ENCODE measurements around the gene TIAM1.

TIAM1 gene

GRCh38 chr21:31284797-31285397 lies 59.2 kb downstream of the TIAM1 start:
- DNase-seq, result no peak

GRCh38 chr21:31283025-31283424 lies 61.0 kb downstream of the TIAM1 start:
- DNase-seq, result no peak

DNA sequence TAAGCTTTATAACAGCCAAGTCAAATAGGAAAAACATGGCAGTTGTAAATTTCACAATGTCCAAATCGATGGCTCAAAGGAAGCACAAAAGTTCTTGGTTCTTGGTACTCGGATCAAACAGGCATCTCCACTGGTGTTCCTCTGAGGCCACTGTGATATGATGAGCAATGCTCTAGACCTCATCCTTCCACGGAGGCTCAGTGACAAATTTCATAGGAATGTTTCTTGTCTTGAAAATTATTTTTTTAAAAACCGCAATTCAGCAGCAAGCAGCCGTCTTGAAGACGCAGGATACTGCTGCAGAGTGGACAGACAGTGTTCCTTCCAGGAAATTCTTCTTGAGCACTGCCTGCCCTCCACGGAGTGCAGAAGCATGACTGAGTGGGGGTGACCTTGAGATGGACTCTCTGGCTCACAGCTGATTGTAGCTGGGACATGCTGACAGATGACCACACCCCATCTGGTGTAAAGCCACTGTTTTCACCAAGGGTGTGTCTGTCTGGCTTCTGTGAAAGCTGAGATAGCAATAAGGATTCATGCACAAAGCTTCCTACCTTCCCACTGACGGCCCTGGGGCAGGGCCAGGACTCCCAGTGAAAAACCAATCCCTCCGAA lies 61.9 kb downstream of the TIAM1 start:
- DNase-seq, result no peak

DNA sequence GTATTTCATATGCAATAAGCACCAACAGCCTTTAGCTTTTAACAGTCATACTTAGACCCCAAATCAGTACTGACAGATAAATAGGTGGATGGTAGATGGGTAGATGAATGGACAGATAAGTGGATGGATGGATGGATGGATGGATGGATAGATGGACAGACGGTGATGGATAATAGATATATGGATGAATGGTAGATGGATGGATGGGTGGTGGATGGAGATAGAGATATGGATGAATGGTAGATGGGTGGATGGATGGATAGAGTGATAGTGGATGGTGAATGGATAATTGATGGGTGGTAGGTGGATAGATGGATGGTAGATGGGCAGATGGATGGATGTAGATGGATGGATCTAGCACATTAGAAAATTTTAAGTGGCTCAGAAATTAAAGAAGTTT lies 62.5 kb downstream of the TIAM1 start:
- no peak for DNase-seq

GRCh38 chr21:31279986-31280385 lies 64.1 kb downstream of the TIAM1 start:
- DNase-seq, result no peak

DNA sequence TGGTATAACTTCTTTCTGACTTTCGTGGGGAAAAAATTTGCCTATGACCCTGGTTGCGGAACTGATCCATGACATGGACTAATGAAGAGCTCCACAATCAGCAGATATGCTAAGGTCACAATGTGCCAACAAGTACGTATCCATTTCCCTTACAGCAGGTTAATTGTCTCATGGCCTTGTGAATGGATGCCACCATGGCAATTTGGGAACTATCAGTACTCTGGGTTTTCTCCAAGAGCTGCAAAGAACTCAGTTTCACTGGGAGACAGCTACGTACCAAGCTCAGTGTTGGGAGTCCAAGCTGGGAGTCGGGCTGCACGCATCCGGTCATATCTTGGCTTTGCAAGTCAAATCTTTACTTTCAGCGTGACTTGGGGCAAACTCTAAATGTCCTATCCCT lies 64.8 kb downstream of the TIAM1 start:
- DNase-seq, result no peak

DNA sequence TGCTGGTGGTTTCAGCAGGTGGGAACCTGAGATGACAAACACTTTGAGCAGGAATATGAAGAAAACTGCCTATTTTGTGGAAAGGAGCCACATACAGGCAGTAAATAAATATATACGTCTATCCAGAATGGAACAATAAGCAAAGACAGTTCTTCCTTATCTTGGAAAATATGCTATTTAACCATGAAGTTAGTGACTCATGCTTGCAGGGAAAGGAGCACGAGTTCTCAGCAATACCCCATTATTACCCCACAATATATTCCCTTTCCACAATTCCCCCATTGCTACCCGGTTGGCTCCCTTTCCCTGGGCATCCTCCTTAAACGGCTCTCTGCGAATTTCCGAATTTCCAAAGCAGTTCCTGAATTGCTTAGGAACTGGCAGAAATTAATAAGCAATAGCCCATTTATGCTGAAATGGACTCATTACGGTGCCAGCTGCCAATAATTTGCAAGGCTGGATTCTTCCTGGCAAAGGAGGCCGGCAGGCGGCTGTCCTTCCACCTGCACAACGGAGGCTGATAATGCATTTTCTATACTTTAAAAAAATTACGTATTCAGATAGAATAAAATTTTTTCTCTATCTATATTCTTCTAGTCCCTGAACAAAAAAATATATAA lies 65.4 kb downstream of the TIAM1 start:
- no peak for DNase-seq

GRCh38 chr21:31276663-31277062 lies 67.4 kb downstream of the TIAM1 start:
- DNase-seq, result no peak

- DNase-seq, result no peak
Measured at GRCh38 chr21:31275901-31276300, 68.2 kb downstream of the TIAM1 start.

- DNase-seq, result no peak
Measured at GRCh38 chr21:31273278-31273677, 70.8 kb downstream of the TIAM1 start.

DNA sequence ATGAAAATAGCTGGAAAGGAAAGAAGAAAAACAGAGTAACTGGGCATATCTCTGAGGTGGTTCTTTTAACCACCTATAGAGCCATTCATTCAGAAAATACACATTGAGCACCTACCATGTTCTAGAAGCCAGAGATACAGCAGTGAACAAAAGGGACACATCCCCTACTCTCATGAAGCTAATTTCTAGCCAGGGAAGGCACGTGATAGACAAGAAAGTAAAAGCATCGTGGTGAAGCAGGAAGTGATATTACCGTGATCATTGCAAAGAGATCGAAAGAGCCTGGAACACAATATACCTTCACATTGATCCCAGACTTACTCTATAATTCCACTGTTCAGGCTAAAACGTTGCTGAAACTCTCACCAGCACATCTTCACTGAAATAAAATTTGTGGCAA lies 76.0 kb downstream of the TIAM1 start:
- DNase-seq, result no peak

DNA sequence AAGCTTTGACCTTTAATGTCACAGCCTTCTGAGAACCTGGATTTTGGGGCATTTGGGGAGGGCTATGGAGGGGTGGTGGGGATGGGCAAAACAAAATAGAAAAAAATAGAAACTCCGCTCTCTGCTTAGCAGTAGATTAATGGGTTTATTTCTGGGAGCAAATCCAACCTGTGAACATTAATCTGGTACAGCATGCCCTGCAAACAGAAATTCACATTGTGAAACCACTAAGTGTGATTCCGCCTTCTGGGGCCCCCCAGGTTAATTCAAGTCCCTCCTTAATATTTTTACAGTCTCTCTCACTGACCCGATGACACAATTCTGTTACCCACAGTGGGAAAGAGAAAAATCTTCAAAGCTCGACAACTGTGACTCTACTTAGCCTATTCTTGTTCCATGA lies 76.4 kb downstream of the TIAM1 start:
- no peak for DNase-seq

GRCh38 chr21:31266241-31266640 lies 77.8 kb downstream of the TIAM1 start:
- no peak for DNase-seq

- DNase-seq, result no peak
Measured at GRCh38 chr21:31265366-31266013, 78.6 kb downstream of the TIAM1 start.

- no peak for DNase-seq
Measured at GRCh38 chr21:31264574-31264973, 79.5 kb downstream of the TIAM1 start.

DNA sequence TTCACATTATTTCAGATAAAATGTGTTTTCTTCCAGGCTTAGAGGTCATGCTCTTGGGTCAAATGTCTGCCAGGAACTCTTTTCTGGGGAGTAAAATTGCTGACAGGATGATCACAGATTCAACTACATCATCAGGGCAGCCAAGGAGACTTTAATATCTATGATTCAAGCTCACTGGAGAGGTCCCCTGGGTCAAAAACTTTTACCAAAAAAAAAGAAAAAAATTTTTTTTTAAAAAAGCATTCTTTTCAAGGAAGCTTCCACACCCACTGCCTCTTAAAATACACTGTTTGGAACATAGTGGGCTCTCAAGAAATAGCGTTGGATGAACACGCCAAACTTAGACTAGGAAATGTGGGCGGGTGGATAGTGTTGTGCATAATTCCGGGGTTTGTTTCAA lies 81.3 kb downstream of the TIAM1 start:
- no peak for DNase-seq

GRCh38 chr21:31261759-31262158 lies 82.3 kb downstream of the TIAM1 start:
- no peak for DNase-seq

DNA sequence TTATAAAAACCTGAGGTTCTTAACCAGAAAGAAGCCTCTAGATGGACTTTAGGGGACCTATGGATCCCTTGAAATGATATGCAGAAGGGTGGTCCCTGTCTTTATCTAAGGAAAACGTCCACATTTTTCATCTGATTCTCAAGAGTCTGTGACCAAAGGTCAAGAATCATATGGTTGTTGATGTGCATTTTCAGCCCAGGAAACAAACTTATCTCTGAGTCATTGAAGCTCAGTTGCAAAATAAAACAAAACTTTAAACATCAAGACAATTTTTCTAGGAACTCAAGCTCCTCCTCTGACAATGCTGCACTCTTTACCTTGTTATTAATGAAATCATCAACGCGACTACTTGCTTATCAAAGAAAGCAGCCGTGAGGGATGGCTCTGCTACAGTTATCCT lies 83.3 kb downstream of the TIAM1 start:
- DNase-seq, result no peak

GRCh38 chr21:31258073-31258472 lies 86.0 kb downstream of the TIAM1 start:
- DNase-seq, result no peak

GRCh38 chr21:31257265-31257664 lies 86.8 kb downstream of the TIAM1 start:
- no peak for DNase-seq

DNA sequence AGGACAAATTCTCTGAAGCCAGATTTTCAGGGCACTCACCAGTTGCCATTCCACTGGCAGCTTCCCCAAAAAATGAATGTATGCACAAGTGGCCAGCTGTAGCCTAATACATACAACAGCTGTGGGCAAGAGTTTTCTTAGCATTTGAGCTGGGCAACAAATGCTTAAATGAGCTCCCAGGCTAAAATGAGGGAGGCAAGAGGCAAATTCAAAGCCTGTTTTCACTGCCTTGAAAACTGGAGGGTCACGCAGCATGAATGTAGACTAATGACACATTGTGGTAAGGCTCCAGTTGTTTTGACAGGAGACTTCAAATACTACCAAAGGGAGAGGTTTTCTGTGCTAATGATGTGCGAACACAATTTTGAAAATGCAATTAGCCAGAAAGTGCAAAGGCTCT lies 88.2 kb downstream of the TIAM1 start:
- no peak for DNase-seq

- no peak for DNase-seq
Measured at GRCh38 chr21:31255036-31255435, 89.0 kb downstream of the TIAM1 start.

DNA sequence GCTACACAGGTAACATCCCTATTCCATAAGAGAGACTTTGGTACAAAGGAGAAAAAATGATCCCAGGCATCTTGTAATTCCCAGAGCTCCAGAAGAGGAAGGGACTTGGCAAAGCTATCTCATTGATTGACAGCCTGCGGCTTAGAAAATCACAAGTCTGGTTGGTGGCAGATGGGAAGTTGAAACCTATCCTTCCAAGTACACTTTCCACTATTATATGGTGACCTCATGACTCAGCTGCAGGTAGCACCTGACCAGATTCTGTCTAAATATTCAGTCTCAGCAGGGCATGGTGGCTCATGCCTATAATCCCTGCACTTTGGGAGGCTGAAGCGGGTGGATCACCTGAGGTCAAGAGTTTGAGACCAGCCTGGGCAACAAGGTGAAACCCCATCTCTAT lies 89.9 kb downstream of the TIAM1 start:
- no peak for DNase-seq

DNA sequence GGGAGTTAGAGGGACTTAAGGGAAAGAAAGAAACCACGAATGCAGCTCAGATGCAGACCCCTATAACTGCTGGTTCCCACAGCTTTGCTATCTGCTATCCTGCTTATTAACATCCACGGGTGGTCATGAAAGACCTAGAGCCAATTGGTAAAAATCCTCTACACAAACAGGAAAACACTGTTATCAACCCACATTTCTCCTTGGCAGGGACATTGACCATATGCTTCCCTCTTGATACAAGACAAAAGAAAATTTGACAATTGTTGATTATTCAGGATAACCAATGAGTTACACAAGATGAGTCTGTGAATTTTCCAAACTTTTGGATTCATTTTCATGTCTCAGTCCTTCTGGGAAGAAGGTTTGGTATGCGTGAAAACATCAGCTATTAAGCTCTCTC lies 90.4 kb downstream of the TIAM1 start:
- DNase-seq, result no peak

All from NCI-H510A treated with DMSO at 0.1 percent for 48 hours (cell line).